Measurements from ENCODE around the gene SPATS2L.

Gene SPATS2L

DNA sequence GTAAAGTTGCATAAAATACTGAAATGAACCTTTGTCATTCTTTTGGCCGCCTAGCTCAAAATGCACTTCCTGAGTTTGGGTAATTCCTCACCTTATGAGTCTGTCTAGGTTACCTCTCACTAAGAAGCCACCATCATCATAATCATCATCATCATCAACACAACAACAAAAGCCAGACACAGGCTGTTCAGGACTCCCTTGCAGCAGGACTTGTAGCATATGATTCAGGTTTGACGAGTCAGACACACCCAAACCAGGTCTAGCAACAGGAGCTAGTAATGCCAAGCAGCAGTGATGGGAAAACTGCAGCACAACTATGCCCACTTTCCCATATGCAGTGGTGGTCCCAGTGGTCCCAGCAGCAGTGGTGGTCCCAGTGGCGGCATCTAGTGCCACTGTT, 216.7 kb downstream of the SPATS2L start:
- Histone ChIP-seq H3K4me2 (ENCODE audit: low read depth, low read length) (no peak overlapping the region), H2AFZ (ENCODE audit: low read length) (no peak overlapping the region), H3K36me3 (replicated peaks; ENCODE audit: insufficient read depth, low read length) (no peaks in the 10 kb centered on the region), H3K79me2 (ENCODE audit: low read length) (peaks cover 20% of the 10 kb centered on the region), H3K27me3 (replicated peaks; ENCODE audit: insufficient read depth, low read length) (no peaks in the 10 kb centered on the region; the same call in 1 of the 2 replicates), H3K4me3 (ENCODE audit: low read length) (no peak overlapping the region), H3K9me3 (replicated peaks; ENCODE audit: insufficient read depth, low read length) (no peaks in the 10 kb centered on the region), H4K20me1 (ENCODE audit: insufficient read depth, low read length) (no peaks in the 10 kb centered on the region), H3F3A (ENCODE audit: insufficient read depth, low read length) (peaks cover 6% of the 10 kb centered on the region; the same call in 1 of the 2 replicates), H3K9me2 (replicated peaks; ENCODE audit: insufficient read depth, low read length) (no peaks in the 10 kb centered on the region), H3K4me1 (ENCODE audit: low read length) (peaks cover 5% of the 10 kb centered on the region; the same call in 1 of the 2 replicates), H3K27ac (ENCODE audit: low read length) (no peak overlapping the region), H3K9ac (ENCODE audit: low read length) (no peak overlapping the region)
- no peak for DNase-seq
- TF ChIP-seq, protein P1, sequence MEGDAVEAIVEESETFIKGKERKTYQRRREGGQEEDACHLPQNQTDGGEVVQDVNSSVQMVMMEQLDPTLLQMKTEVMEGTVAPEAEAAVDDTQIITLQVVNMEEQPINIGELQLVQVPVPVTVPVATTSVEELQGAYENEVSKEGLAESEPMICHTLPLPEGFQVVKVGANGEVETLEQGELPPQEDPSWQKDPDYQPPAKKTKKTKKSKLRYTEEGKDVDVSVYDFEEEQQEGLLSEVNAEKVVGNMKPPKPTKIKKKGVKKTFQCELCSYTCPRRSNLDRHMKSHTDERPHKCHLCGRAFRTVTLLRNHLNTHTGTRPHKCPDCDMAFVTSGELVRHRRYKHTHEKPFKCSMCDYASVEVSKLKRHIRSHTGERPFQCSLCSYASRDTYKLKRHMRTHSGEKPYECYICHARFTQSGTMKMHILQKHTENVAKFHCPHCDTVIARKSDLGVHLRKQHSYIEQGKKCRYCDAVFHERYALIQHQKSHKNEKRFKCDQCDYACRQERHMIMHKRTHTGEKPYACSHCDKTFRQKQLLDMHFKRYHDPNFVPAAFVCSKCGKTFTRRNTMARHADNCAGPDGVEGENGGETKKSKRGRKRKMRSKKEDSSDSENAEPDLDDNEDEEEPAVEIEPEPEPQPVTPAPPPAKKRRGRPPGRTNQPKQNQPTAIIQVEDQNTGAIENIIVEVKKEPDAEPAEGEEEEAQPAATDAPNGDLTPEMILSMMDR (IDR thresholded peaks at IDR 0.05; ENCODE audit: low read length): no peak
- TF ChIP-seq EZH2phosphoT487 (IDR thresholded peaks at IDR 0.05; ENCODE audit: low read length): no peak
- TF ChIP-seq EZH2 (optimal IDR thresholded peaks at IDR 0.05; ENCODE audit: low read depth, low read length): no peak

DNA sequence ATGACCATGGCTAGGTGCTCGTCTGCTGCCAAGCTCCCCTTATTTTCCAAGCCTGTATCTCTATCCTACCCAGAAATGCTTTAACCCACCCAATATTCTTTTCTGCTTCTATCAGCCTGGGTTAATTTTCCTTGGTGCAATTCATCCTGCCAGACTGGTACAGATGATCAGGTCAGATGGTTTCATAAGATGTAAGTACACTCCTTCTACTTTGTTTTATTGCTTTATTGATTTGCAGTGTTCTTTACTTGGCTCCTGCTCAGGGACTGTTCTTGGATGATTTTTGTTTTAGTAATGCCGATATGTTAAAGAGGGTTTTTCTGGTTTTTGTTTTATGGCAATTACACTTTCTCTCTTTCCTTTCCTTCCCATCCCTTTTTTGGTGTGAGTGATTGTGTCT, 217.1 kb downstream of the SPATS2L start:
- DNase-seq: no peak
- no peaks in the 10 kb centered on the region; the same call in 1 of the 2 replicates for H3K27me3 ChIP-seq (replicated peaks; ENCODE audit: insufficient read depth, low read length)
- no peak overlapping the region for H3K4me3 ChIP-seq (ENCODE audit: low read length)
- TF ChIP-seq EZH2phosphoT487 (IDR thresholded peaks at IDR 0.05; ENCODE audit: low read length) (no peak), EZH2 (optimal IDR thresholded peaks at IDR 0.05; ENCODE audit: low read depth, low read length) (no peak)
- TF ChIP-seq, protein P1 (IDR thresholded peaks at IDR 0.05; ENCODE audit: low read length): no peak
- no peaks in the 10 kb centered on the region for H3K9me3 ChIP-seq (replicated peaks; ENCODE audit: insufficient read depth, low read length)
- H2AFZ ChIP-seq (ENCODE audit: low read length): no peak overlapping the region
- H3K4me1 ChIP-seq (ENCODE audit: low read length): peaks cover 5% of the 10 kb centered on the region; the same call in 1 of the 2 replicates
- H3F3A ChIP-seq (ENCODE audit: insufficient read depth, low read length): peaks cover 6% of the 10 kb centered on the region; the same call in 1 of the 2 replicates
- no peaks in the 10 kb centered on the region for H4K20me1 ChIP-seq (ENCODE audit: insufficient read depth, low read length)
- no peak overlapping the region for H3K4me2 ChIP-seq (ENCODE audit: low read depth, low read length)
- H3K79me2 ChIP-seq (ENCODE audit: low read length): peaks cover 24% of the 10 kb centered on the region
- H3K9me2 ChIP-seq (replicated peaks; ENCODE audit: insufficient read depth, low read length): no peaks in the 10 kb centered on the region
- H3K9ac ChIP-seq (ENCODE audit: low read length): no peak overlapping the region
- no peaks in the 10 kb centered on the region for H3K36me3 ChIP-seq (replicated peaks; ENCODE audit: insufficient read depth, low read length)
- no peak overlapping the region for H3K27ac ChIP-seq (ENCODE audit: low read length)

DNA sequence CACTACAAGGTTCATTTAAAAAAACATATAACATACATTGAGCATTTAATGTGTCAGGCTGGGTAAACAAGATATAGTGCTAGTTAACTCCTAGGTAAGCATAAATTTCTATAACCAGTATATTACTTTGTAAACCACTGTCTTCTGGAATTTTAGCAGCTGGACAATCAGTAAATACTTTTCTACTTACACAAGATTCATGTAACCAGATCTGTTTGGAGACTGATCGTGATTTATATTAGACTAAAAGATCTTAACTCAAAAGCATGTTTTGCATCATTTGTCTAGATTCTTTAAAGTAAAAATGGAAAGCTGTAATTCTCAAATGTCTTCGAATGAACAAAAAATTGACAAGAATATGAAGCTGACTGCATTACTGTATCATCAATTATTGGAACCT, 218.6 kb downstream of the SPATS2L start:
- Histone ChIP-seq H3K79me2 (ENCODE audit: low read length) (peaks cover 37% of the 10 kb centered on the region), H3K9me2 (replicated peaks; ENCODE audit: insufficient read depth, low read length) (no peaks in the 10 kb centered on the region), H4K20me1 (ENCODE audit: insufficient read depth, low read length) (no peaks in the 10 kb centered on the region), H3K9ac (ENCODE audit: low read length) (peak overlapping the region; percentile 37; the same call in 1 of the 2 replicates), H3K4me3 (ENCODE audit: low read length) (peak overlapping the region; percentile 83; the same call in 1 of the 2 replicates), H3F3A (ENCODE audit: insufficient read depth, low read length) (peaks cover 6% of the 10 kb centered on the region; the same call in 1 of the 2 replicates), H3K36me3 (replicated peaks; ENCODE audit: insufficient read depth, low read length) (no peaks in the 10 kb centered on the region), H3K9me3 (replicated peaks; ENCODE audit: insufficient read depth, low read length) (no peaks in the 10 kb centered on the region), H3K4me1 (ENCODE audit: low read length) (peaks cover 5% of the 10 kb centered on the region; the same call in 1 of the 2 replicates), H3K27me3 (replicated peaks; ENCODE audit: insufficient read depth, low read length) (no peaks in the 10 kb centered on the region; the same call in 1 of the 2 replicates), H3K4me2 (ENCODE audit: low read depth, low read length) (peak overlapping the region; percentile 92), H2AFZ (ENCODE audit: low read length) (peak overlapping the region; percentile 97), H3K27ac (ENCODE audit: low read length) (no peak overlapping the region)
- TF ChIP-seq, protein P1 (IDR thresholded peaks at IDR 0.05; ENCODE audit: low read length): no peak
- TF ChIP-seq EZH2 (optimal IDR thresholded peaks at IDR 0.05; ENCODE audit: low read depth, low read length) (no peak), EZH2phosphoT487 (IDR thresholded peaks at IDR 0.05; ENCODE audit: low read length) (no peak)
- DNase-seq: no peak

Data from MM.1S (cell line).